ENCODE results near the gene MRPL3.
A peak's percentile ranks its signal among the peaks of the same experiment; 100 is the strongest.

Gene MRPL3

DNA sequence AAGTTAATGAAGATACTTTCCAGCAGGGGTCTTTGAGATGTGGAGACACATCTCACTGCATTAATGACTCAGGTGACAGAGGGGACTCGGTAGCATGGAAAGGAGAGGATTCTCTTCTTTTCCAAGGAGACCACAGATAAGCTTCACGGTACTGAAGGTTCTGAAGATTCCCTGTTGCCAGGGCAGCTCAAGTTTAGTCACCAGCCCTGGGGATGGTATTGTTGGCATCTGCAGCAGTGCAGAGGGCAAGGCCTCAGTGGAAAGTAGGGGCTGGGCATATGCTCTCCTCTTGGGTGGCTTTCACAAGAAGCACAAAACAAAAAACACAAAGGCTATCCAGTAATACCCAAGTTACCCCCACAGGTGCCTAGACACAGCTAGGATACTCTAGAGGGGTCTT lies 38.0 kb upstream of the MRPL3 start:
- TF ChIP-seq, protein P1, sequence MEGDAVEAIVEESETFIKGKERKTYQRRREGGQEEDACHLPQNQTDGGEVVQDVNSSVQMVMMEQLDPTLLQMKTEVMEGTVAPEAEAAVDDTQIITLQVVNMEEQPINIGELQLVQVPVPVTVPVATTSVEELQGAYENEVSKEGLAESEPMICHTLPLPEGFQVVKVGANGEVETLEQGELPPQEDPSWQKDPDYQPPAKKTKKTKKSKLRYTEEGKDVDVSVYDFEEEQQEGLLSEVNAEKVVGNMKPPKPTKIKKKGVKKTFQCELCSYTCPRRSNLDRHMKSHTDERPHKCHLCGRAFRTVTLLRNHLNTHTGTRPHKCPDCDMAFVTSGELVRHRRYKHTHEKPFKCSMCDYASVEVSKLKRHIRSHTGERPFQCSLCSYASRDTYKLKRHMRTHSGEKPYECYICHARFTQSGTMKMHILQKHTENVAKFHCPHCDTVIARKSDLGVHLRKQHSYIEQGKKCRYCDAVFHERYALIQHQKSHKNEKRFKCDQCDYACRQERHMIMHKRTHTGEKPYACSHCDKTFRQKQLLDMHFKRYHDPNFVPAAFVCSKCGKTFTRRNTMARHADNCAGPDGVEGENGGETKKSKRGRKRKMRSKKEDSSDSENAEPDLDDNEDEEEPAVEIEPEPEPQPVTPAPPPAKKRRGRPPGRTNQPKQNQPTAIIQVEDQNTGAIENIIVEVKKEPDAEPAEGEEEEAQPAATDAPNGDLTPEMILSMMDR (IDR thresholded peaks at IDR 0.05; ENCODE audit: poor library complexity, severe bottlenecking): no peak
- ATAC-seq (ENCODE audit: low read depth) (no peak), DNase-seq (ENCODE audit: low spot score) (no peak)
- H3K4me3 ChIP-seq (ENCODE audit: severe bottlenecking): no peak overlapping the region
- no peaks in the 10 kb centered on the region for H3K27me3 ChIP-seq (ENCODE audit: insufficient read depth, poor library complexity, severe bottlenecking)
- peaks cover 5% of the 10 kb centered on the region for H3K4me1 ChIP-seq (ENCODE audit: insufficient read depth, poor library complexity, severe bottlenecking)
- H3K9me3 ChIP-seq (ENCODE audit: severe bottlenecking): no peaks in the 10 kb centered on the region
- H3K27ac ChIP-seq (ENCODE audit: poor library complexity, severe bottlenecking): no peak overlapping the region
- H3K36me3 ChIP-seq (ENCODE audit: low read depth): no peaks in the 10 kb centered on the region

DNA sequence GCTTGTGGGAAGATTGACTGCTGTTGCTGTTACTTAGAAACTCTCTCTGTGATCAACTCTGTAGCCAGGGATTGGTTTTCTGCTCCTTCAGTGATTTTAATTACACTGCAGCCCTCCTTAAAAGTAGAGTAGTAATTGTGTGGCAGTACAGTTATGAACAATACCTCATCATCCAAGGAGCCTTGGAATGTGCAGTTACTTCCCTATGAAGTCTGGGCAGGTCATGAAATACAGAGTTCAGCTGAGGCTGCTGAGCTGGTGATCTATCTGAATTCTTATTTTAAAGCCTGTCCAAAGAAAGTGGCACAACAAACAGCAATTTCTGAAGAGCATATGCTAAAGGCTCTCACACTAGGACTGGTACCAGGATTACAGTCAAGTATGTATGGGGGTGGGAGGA lies 37.4 kb upstream of the MRPL3 start:
- TF ChIP-seq, protein P1 (IDR thresholded peaks at IDR 0.05; ENCODE audit: poor library complexity, severe bottlenecking): no peak
- H3K27me3 ChIP-seq (ENCODE audit: insufficient read depth, poor library complexity, severe bottlenecking): no peaks in the 10 kb centered on the region
- H3K4me1 ChIP-seq (ENCODE audit: insufficient read depth, poor library complexity, severe bottlenecking): peaks cover 5% of the 10 kb centered on the region
- no peak overlapping the region for H3K4me3 ChIP-seq (ENCODE audit: severe bottlenecking)
- ATAC-seq (ENCODE audit: low read depth): no peak
- DNase-seq (ENCODE audit: low spot score): no peak
- H3K9me3 ChIP-seq (ENCODE audit: severe bottlenecking): no peaks in the 10 kb centered on the region
- no peaks in the 10 kb centered on the region for H3K36me3 ChIP-seq (ENCODE audit: low read depth)
- H3K27ac ChIP-seq (ENCODE audit: poor library complexity, severe bottlenecking): no peak overlapping the region

DNA sequence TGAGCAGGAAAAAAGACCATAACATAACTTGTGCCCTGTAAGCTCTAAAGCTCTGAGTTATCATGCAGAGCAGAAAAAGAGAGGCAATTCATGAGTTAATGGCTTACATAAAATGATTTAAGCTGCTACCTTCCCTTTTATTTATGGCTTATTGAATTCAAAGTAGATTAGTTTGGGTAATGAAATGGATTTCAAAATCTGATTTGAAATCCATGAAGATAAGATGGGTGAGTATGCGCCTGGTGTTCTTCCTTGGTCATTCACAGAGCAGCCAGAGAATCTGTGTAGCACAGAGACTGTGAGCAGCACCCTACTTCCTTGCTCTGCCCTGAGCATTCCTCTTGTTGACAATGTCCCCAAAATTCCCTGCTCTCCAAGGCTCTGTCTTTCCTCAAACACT lies 36.2 kb upstream of the MRPL3 start:
- DNase-seq (ENCODE audit: low spot score) (no peak), ATAC-seq (ENCODE audit: low read depth) (no peak)
- no peaks in the 10 kb centered on the region for H3K9me3 ChIP-seq (ENCODE audit: severe bottlenecking)
- no peaks in the 10 kb centered on the region for H3K27me3 ChIP-seq (ENCODE audit: insufficient read depth, poor library complexity, severe bottlenecking)
- no peaks in the 10 kb centered on the region for H3K36me3 ChIP-seq (ENCODE audit: low read depth)
- TF ChIP-seq, protein P1 (IDR thresholded peaks at IDR 0.05; ENCODE audit: poor library complexity, severe bottlenecking): no peak
- no peak overlapping the region for H3K27ac ChIP-seq (ENCODE audit: poor library complexity, severe bottlenecking)
- H3K4me1 ChIP-seq (ENCODE audit: insufficient read depth, poor library complexity, severe bottlenecking): peaks cover 4% of the 10 kb centered on the region
- no peak overlapping the region for H3K4me3 ChIP-seq (ENCODE audit: severe bottlenecking)

DNA sequence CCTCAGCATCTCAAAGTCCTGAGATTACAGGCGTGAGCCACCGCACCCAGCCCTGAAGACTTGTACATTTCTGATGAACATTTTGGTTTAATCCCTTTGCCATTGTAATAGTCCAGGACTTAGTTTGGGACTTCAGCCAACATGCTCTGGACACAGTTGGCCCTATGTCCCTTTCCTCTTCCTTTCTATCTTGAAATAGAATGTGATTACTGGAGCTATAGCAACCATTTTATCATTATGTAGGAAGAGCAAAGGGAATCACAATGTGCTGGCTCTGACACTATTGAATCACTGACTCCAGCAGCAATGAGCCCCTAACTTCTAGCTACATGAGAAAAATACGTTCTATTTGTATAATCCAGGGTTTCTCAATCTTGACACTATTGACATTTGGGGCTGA lies 34.8 kb upstream of the MRPL3 start:
- Histone ChIP-seq H3K36me3 (ENCODE audit: low read depth) (no peaks in the 10 kb centered on the region), H3K4me1 (ENCODE audit: insufficient read depth, poor library complexity, severe bottlenecking) (peaks cover 3% of the 10 kb centered on the region), H3K27ac (ENCODE audit: poor library complexity, severe bottlenecking) (no peak overlapping the region), H3K27me3 (ENCODE audit: insufficient read depth, poor library complexity, severe bottlenecking) (no peaks in the 10 kb centered on the region), H3K9me3 (ENCODE audit: severe bottlenecking) (no peaks in the 10 kb centered on the region), H3K4me3 (ENCODE audit: severe bottlenecking) (no peak overlapping the region)
- ATAC-seq (ENCODE audit: low read depth) (no peak), DNase-seq (ENCODE audit: low spot score) (no peak)
- TF ChIP-seq, protein P1 (IDR thresholded peaks at IDR 0.05; ENCODE audit: poor library complexity, severe bottlenecking): no peak

DNA sequence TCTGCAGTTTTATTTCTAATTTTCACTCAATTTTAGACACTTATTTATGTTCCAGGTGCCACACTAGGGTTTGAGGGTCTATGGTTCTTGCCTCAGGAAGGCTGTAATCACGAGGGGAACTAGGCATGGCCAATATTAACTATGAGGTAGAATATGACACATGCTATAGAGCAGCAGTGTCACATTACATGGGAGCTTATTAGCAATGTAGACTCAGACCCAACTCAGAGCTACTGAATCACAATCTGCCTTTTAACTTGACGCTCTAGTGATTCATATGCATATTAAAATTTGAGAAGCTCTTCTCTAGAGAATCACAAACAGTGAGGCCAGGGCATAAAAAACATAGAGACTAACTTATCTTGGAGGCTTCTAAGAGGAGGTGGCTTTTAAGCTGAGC lies 32.8 kb upstream of the MRPL3 start:
- no peaks in the 10 kb centered on the region for H3K9me3 ChIP-seq (ENCODE audit: severe bottlenecking)
- ATAC-seq (ENCODE audit: low read depth) (peak; percentile 97), DNase-seq (ENCODE audit: low spot score) (no peak)
- H3K27me3 ChIP-seq (ENCODE audit: insufficient read depth, poor library complexity, severe bottlenecking): no peaks in the 10 kb centered on the region
- no peaks in the 10 kb centered on the region for H3K36me3 ChIP-seq (ENCODE audit: low read depth)
- TF ChIP-seq, protein P1 (IDR thresholded peaks at IDR 0.05; ENCODE audit: poor library complexity, severe bottlenecking): no peak
- H3K4me1 ChIP-seq (ENCODE audit: insufficient read depth, poor library complexity, severe bottlenecking): peaks cover 3% of the 10 kb centered on the region
- no peak overlapping the region for H3K27ac ChIP-seq (ENCODE audit: poor library complexity, severe bottlenecking)
- no peak overlapping the region for H3K4me3 ChIP-seq (ENCODE audit: severe bottlenecking)
